ENCODE results near the gene BRSK1.

DNA sequence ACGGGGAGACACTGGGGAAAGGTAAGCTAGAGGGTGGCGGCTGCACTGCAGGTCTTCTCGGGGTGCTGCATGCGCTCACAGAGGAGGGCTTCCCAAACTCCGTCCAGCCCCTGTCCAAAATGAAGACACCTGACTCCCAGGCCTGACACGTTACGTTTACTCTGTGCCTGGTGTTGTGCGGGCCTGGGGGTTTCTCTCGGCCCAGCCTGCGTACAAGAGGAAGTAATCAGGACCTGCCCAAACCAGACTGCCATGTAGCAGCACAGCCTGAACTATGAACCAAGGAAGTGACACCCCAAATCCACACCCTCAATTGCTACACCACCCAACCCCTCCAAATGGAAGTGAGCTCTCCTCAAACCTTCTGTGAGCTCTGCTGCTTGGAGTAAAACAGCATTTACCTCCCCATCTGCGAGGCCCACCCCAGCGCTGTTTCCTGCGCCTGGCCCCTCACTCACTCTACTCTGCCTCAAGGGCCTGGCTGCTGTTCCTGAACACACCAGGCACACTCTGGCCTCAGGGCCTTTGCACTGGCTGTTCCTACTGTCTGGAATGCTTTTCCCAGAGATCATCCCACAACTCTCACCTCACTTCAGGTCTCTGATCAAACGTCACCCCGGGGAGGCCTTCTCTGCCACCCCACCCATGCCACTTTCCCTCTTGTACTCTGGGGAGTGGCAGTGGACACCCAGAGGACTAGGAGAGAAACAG is 6.9 kb upstream of the BRSK1 start:
- TF ChIP-seq, protein P1, sequence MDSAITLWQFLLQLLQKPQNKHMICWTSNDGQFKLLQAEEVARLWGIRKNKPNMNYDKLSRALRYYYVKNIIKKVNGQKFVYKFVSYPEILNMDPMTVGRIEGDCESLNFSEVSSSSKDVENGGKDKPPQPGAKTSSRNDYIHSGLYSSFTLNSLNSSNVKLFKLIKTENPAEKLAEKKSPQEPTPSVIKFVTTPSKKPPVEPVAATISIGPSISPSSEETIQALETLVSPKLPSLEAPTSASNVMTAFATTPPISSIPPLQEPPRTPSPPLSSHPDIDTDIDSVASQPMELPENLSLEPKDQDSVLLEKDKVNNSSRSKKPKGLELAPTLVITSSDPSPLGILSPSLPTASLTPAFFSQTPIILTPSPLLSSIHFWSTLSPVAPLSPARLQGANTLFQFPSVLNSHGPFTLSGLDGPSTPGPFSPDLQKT (CRISPR knock-in tag; IDR thresholded peaks at IDR 0.05; ENCODE audit: borderline replicate concordance), result no peak
- TF ChIP-seq ZNF331 (CRISPR knock-in tag; IDR thresholded peaks at IDR 0.05) (no peak), NFIC (IDR thresholded peaks at IDR 0.05; ENCODE audit: low read length) (no peak), ZNF724P (CRISPR knock-in tag; IDR thresholded peaks at IDR 0.05; ENCODE audit: borderline replicate concordance) (no peak), NR2C2 (CRISPR knock-in tag; IDR thresholded peaks at IDR 0.05; ENCODE audit: borderline replicate concordance) (no peak), TP53 (CRISPR knock-in tag; conservative IDR thresholded peaks at IDR 0.05) (no peak), MAFG (CRISPR knock-in tag; IDR thresholded peaks at IDR 0.05) (no peak), TCF7L2 (IDR thresholded peaks at IDR 0.05; ENCODE audit: low read depth, low read length) (no peak), XRCC5 (optimal IDR thresholded peaks at IDR 0.05; ENCODE audit: low read length) (no peak), SPEN (CRISPR knock-in tag; IDR thresholded peaks at IDR 0.05; ENCODE audit: low read depth) (no peak)
